Measurements from ENCODE around the gene TMEM130.
"Not testable (repeated sequence)": the region's sequence is repeated elsewhere in the genome, so short reads cannot be mapped to it uniquely, and the experiment has no call there.

Gene TMEM130

GRCh38 chr7:98877692-98878364, 8.0 kb upstream of the TMEM130 start:
- no peak for DNase-seq (ENCODE audit: low read depth in 3 of 3)

- DNase-seq (ENCODE audit: low read depth in 3 of 3): no peak
These were observed 7.3 kb upstream of the TMEM130 start for GRCh38 chr7:98877146-98877545.

DNA sequence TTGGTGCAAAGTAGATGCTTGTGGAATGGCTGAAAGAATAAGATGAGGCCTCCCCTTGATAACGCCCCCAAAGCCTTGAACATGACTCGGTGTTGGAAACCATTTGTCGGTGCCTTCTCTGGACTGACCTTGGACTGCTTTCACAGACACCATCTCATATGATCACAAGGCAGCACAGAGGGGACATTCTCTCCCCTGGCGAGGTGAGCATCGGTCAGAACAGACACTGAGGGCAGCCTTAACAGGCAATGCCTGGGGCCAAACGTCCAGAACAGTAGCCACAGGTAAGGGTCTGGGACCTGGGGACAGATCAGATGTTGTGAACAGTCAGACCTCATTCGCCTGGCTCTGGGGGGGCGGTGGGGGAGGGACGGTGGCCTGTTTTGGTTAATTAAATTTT, 5.7 kb upstream of the TMEM130 start:
- no peak for DNase-seq (ENCODE audit: low read depth in 3 of 3)

DNA sequence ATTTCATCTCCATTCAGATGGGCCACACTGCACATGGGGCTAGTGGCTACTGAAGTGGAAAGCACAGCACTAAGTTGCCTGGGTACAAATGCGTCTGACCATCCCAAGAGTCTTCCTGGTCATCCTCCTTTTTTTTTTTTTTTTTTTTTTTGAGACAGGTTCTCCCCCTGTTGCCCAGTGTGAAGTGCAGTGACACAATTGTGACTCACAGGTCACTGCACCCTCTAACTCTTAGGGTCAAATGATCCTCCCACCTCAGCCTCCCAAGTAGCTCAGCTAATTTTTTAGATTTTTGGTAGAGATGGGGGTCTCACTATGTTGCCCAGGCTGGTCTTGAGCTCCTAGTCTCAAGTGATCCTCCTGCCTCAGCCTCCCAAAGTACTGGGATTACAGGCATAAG, 5.1 kb upstream of the TMEM130 start:
- DNase-seq (ENCODE audit: low read depth in 3 of 3): no peak

- DNase-seq (ENCODE audit: low read depth in 3 of 3): not testable (repeated sequence)
These were observed 3.8 kb upstream of the TMEM130 start for GRCh38 chr7:98873610-98874009.

DNA sequence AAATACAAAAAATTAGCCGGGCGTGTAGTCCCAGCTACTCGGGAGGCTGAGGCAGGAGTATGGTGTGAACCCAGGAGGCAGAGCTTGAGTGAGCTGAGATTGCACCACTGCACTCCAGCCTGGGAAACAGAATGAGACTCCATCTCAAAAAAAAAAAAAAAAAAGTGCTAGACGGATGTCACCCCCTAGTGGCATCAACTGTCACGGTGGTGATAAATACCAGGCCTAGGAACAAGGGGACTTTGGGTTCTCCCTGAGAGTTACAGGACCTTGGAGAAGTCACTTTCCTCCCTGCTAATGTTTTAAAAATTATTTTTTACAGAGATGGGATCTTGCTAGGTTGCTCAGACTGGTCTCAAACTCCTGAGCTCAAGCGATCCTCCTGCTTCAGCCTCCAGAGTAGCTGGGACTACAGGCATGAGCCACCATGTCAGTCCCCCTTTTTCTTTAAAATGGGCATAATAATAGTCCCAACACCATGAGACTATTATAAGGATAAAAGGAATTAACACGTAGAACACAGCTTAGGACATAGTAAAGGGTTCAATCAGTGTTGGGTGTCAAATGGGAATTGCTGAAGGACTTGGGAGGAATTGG, 2.6 kb upstream of the TMEM130 start:
- no peak for DNase-seq (ENCODE audit: low read depth in 3 of 3)

DNA sequence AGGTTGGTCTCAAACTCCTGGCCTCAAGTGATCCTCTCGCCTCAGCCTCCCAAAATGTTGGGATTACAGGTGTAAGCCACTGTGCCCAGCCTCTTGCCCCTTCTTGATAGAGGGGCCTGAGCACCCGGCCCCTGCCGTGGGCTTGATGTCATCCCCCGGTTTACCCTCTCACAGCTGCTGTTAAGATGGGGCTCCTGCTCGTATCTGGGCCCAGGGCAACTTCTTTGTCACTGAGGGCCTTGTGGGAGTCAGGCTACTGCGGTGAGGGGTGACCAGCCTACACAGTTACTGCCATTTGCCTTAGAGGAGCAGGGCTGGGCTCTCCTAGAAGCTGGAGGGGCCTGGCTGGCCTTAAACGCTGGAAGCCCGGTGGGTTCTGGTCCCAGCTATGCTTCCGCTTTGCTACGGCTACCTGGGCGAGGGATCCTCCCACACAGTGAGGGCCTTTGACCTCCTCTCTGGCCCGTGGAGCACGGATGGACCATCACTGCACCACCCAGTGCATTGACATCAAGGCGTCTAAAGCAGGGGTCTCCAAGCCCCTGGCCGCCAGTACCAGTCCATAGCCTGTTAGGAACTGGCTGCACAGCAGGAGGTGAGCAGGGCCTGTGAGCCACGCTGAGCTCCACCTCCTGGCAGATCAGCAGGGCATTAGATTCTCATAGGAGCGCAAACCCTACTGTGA, 1.1 kb upstream of the TMEM130 start:
- DNase-seq (ENCODE audit: low read depth in 3 of 3): no peak

GRCh38 chr7:98870121-98870651, 372 bp upstream of the TMEM130 start:
- peak; percentile 33 to 68 (median 37) for DNase-seq (ENCODE audit: low read depth in 3 of 3)

DNA sequence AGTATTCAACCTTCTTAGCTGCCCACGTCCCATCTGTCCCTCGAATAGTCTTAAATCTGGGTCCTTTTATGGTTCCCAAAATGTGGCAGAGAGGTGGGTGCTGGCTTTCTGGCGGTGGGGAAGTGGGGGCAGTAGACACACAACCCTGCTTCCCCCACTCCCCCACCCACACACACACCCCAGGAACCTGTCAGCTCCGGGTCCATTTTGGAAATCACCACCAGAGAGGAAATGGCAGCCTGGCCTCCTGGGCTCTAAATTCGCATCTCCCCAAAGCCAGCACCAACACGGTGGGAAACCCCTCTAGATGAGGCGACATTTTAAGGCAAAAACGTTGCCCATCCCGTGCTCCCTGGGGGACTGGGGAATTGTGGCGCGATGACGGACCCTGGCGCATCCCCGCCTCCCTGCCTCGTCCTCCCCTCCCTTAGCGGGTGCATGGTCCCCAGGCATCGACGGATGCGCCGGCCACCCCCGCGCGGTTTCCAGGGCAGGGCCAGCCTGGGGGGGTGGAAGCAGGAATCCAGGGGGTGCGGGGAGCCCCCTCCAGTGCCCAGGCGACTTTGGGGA, 702 bp downstream of the TMEM130 start:
- no peak for DNase-seq (ENCODE audit: low read depth in 3 of 3)

DNA sequence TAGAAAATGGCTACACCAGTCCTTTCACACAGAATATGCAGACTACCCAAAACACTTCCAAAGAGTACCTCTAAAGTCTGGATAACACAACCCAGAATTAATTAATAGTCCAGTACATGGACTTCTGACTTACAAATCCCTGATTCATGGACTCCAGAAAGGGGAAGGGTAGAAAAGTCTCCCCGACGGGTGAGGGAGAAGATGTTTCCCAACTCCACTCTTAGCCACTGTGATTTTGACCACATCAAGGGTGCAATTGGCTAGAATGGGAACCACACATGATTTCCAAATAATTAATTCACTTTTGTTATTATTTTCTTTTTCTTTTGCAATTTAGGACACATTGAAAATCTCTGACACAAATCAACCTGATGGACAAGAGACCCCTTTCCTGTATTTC, 1.4 kb downstream of the TMEM130 start:
- no peak for DNase-seq (ENCODE audit: low read depth in 3 of 3)

- no peak for DNase-seq (ENCODE audit: low read depth in 3 of 3)
These were observed 3.0 kb downstream of the TMEM130 start for GRCh38 chr7:98866765-98867164.

DNA sequence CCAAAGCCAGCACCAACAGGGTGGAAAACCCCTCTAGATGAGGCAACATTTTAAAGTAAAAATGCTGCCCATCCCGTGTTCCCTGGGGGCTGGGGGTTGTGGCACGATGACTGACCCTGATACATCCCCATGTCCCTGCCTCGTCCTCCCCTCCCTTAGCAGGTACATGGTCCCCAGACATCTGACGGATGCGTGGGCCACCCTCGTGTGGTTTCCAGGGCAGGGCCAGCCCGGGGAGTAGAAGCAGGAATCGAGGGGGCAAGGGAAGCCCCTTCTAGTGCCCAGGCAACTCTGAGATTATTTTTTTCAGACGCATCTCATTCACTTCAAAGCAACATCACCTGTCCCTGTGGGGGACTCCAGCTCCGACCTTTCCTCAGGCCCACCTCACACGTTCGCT, 3.5 kb downstream of the TMEM130 start:
- no peak for DNase-seq (ENCODE audit: low read depth in 3 of 3)

DNA sequence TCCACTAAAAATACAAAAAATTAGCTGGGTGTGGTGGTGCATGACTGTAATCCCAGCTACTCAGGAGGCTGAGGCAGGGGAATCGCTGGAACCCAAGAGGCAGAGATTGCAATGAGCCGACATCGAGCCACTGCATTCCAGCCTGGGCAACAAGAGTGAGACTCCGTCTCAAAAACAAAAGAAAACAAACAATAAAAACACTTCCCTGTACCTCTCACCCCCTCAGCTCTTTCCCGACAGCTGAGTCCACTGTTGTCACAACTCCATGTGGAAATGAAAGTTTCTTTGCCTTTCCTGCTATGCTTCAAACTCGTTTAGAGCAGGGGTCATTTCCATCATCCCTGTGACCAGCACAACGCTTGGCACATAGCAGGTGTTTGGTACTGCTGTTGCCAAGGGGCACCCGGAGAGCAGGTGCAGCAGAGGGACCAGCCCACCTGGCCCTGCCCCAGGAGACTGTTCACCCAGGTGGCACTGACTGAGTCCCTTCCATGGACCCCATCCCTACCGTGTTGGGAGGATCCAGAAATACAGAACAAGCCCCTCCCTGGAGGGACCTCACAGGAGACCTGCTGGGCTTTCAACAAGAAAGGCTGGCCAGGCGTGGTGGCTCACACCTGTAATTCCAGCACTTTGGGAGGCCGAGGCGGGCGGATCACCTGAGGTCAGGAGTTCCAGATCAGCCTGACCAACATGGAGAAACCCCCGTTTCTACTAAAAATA, 4.9 kb downstream of the TMEM130 start:
- no peak for DNase-seq (ENCODE audit: low read depth in 3 of 3)

DNA sequence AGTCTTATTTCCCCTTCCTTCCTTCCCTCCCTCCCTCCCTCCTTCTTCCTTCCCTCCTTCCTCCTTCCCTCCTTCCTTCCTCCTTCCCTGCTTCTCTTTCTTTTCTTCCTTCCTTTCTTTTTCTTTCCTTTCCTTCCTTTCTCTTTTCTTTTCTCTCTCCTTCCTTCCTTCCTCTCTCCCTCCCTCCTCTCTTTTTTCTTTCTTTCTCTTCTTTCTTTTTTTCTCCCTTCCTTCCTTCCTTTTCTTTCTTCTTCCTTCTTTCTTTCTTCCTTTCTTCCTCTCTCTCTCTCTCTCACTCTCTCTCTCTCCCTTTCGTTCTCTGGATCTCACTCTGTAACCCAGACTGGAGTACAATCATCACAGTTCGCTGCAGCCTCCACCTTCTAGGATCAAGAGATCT, 6.2 kb downstream of the TMEM130 start:
- no peak for DNase-seq (ENCODE audit: low read depth in 3 of 3)

DNA sequence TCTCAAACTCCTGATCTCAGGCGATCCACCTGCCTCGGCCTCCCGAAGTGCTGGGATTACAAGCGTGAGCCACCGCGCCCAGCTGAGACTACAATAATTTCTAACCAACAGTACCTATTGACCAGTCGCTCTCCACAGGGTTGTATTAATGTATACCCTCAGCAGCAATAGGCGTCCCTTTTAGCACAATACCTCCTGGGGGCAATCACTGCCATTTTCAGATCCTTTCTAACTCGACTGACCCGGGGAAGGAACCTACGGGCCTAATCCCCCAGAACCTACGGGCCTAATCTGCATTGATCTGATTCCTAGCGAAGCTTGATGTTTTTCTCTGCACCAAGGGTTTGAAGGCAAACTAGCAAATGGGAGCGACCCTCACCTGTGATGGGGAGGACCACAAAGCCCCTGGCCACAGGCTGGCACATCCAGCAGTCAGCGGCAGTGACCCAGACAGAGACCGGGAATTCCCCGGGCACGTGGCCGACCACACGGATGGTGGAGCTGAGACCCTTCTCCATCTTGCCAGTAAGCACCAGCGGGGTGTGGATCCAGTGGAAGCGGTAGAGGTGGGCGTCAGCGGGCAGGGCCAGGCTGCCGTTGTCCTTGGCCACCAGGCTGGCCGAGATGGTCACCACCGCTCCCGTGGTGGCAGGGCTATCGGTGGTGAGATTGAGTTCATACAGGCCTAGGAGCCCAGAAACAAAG, 6.9 kb downstream of the TMEM130 start:
- DNase-seq (ENCODE audit: low read depth in 3 of 3): no peak

DNA sequence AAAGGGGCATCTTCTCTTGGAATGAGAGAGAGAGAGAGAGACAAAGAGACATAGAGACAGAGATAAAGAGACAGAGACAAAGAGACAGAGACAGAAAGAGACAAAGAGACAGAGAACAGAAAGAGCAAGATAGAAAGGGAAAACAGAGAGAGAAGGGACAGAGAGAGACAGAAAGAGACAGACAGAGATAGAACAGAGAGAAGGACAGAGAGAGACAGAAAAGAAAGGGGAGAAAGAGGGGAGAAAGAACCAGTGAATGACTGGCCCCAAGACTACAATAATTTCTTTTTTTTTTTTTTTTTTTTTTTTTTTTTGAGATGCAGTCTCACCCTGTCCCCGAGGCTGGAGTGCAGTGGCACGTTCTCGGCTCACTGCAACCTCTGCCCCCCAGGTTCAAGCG, 7.6 kb downstream of the TMEM130 start:
- DNase-seq (ENCODE audit: low read depth in 3 of 3): no peak

GRCh38 chr7:98860071-98860470, 9.7 kb downstream of the TMEM130 start:
- DNase-seq (ENCODE audit: low read depth in 3 of 3): no peak

DNA sequence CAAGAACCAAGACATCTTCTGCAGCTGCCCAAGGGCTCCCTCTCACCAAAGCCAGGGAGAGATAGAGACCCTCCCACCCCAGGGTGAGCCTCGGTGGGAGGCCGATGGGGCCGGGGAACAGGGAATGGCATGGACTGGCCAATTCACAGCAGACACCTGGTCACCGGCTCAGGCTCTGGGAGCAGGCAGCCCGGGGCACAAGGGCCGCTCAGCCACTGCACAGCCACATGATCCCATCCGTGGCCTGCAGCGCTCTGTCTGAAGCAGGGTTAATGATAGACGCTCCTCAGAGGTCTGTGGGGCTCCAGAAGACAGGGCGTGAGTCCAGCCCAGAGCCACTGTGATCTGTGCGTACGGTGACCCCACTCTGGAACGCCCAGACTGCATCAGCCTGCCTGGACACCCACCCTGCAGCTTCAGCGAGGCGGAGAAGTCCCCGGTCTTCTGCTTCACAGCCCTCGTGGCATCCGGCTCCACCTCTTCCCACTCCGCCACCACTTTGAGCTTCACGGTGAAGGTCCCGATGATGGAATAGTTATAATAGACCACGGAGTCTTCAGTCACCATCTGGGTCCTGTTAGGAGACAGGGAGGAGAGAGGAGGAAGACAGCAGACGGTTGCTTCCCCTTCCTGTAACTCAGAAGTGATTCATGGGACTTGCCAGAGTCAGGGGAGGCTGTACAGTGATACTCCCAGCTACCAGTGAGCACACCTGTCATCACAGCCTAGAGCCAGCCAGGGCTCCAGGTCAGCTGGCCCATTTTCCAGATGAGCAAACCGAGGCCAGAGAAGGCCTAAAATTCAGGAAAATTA, 14.0 kb downstream of the TMEM130 start:
- no peak for DNase-seq (ENCODE audit: low read depth in 3 of 3)

DNA sequence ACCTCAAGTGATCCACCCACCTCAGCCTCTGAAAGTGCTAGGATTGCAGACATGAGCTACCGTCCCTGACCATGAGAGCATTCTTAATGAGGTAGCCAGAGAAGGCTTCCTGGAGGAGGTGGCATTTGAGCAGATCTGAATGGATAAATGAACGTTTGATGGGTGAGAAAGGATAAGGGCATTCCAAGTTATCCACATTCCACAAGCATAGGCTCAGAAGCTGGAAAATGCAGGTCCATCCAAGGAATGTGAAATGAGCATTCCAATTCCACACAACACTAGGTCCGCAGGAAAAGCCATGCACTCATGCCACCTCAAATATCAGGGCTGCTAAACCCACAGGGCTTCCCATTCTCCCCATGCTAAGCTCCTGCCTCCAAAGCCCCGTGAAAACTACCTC, 17.0 kb downstream of the TMEM130 start:
- DNase-seq (ENCODE audit: low read depth in 3 of 3): no peak

GRCh38 chr7:98848918-98849317, 20.9 kb downstream of the TMEM130 start:
- DNase-seq (ENCODE audit: low read depth in 3 of 3): no peak

GRCh38 chr7:98842552-98842951, 27.3 kb downstream of the TMEM130 start:
- DNase-seq (ENCODE audit: low read depth in 3 of 3): not testable (repeated sequence)
